K562 (cell line): ENCODE measurements around the gene GON7.

Experiments used
- CTCF ChIP-seq, 3 experiments: IDR thresholded peaks in 2 of 3; conservative IDR thresholded peaks in 1 of 3; 2 replicates each; pipeline ENCODE4 v1.5.1; 2011 to 2012; ENCODE audit warnings: low read length in 3 of 3, mild to moderate bottlenecking in 3 of 3, control low read depth in 2 of 3, improper control_type of control experiment in 1 of 3, inconsistent platforms in 1 of 3, low read depth in 1 of 3, mixed read lengths in 1 of 3, moderate library complexity in 1 of 3; ENCODE audit not compliant: insufficient read depth in 2 of 3
- ELK1 ChIP-seq: sonication (generic); formaldehyde crosslinking; IDR thresholded peaks from 2 replicates; pipeline ENCODE4 v1.8.1; 2022; ENCODE audit warnings: missing genetic modification reagents
- FOXM1 ChIP-seq, 2 experiments: fragments of 450-650 bp in 1 of 2; sonication (generic) in 1 of 2; formaldehyde crosslinking in 1 of 2; IDR thresholded peaks; 2 replicates each; pipeline versions ENCODE4 v1.6.1 to v1.9.0; 2017 to 2022; ENCODE audit warnings: low read depth in 2 of 2, mild to moderate bottlenecking in 2 of 2, missing genetic modification reagents in 1 of 2, moderate library complexity in 1 of 2
- MAX ChIP-seq: sonication (generic); formaldehyde crosslinking; IDR thresholded peaks from 2 replicates; pipeline ENCODE4 v1.9.0; 2022; ENCODE audit warnings: mild to moderate bottlenecking, missing genetic modification reagents

GRCh38 chr14:93173943-93174395, 32.9 kb downstream of the GON7 start:
- TF ChIP-seq MAX (CRISPR knock-in tag) (peak; percentile 34; the same call in 1 of the 2 replicates), CTCF (IDR thresholded peaks at IDR 0.05 in 2 of 3, conservative IDR thresholded peaks at IDR 0.05 in 1 of 3; ENCODE audit: insufficient read depth in 2 of 3, low read depth in 1 of 3, low read length in 3 of 3) (no peak), FOXM1 (IDR thresholded peaks at IDR 0.05; ENCODE audit: low read depth) (no peak), FOXM1 (CRISPR knock-in tag; IDR thresholded peaks at IDR 0.05; ENCODE audit: low read depth) (no peak), ELK1 (CRISPR knock-in tag) (no peak)
